SH-SY5Y (cell line): ENCODE measurements around the gene HMGA1.

Experiments used
- GATA2 ChIP-seq: IDR thresholded peaks from 2 replicates; pipeline ENCODE4 v1.6.1; 2011; ENCODE audit warnings: mild to moderate bottlenecking, low read depth, low read length
- GATA3 ChIP-seq: IDR thresholded peaks from 2 replicates; pipeline ENCODE4 v1.6.1; 2011; ENCODE audit warnings: low read depth, mild to moderate bottlenecking, low read length, moderate library complexity

DNA sequence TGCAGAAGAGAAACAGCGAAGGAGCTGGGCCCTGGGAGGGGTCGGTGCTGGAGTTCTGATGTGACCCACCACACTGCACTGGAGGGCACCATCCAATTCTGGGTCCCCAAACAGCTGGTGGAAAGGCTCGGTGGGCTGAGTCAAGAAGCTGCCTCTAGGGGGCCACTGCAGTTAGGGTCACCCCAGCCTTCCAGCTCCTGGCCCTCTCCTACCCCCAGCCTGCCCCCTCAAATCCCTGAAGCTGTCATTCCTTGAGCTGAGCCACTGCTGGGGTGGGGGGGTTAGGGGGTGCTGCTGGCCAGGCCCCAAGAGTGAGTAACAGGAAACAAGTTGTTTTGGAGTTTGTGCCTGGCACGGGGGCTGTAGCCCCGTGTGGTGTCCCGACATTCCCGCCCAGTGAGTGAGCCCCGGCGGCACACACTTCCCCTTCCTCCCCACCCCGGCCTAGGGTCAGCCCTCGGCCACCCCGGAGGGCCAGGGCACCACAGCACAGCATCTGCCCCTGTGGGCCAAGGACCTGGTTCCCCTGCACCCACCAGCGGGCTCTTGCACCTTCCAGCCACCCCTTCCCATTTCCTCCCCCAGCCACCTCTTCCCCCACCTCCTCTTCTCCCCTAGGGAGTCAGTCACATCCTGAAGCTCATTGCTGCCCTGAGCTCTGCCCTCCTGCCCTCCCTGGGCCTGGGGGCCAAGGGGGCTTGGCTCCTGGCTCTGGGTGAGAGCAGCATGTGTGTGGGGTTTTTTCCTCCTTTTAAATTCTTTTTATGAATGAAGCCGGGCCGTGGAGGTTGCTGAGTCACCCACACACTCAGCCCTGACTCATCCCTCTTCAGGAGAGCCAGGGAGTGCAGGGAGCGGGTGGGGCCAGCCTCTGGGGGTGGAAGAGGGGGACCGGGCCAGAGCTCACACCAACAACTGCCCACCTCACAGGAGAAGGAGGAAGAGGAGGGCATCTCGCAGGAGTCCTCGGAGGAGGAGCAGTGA, 7.5 kb downstream of the HMGA1 start:
- TF ChIP-seq GATA2 (no peak), GATA3 (no peak)
